ENCODE measurements around the gene TMEM163. TPM values are rescaled to one million over a fixed set of nuclear protein-coding genes. Genes with fewer than 3 reads are reported as not detected.
"Not testable (repeated sequence)": the region's sequence is repeated elsewhere in the genome, so short reads cannot be mapped to it uniquely, and the experiment has no call there.

Gene TMEM163
- total RNA-seq, 6 experiments from 2014 or later, result 0.06 to 0.20 (median 0.07) TPM; not detected in 3

GRCh38 chr2:134482131-134482723 lies 236.6 kb downstream of the TMEM163 start:
- 69% methylated on average over 6 of the region's 6 CpGs for WGBS (ENCODE audit: insufficient coverage, low coverage, low lambda C conversion rate, missing lambda C conversion rate)
- no peak for ATAC-seq
- Histone ChIP-seq H3K27me3 (no peaks in the 10 kb centered on the region), H3K4me3 (no peak overlapping the region), H3K36me3 (no peaks in the 10 kb centered on the region), H3K27ac (no peak overlapping the region), H3K4me1 (no peaks in the 10 kb centered on the region), H3K9me3 (no peaks in the 10 kb centered on the region)
- no peak for TF ChIP-seq CTCF (IDR thresholded peaks at IDR 0.05)
- no peak for TF ChIP-seq POLR2A (IDR thresholded peaks at IDR 0.05)
- intact Hi-C loops (cut with DNase I), result no loop called here
- DNase-seq, result peak in 1 of 3 donors; percentile 3

GRCh38 chr2:134479696-134480330 lies 239.0 kb downstream of the TMEM163 start:
- intact Hi-C loops (cut with DNase I), result no loop called here

GRCh38 chr2:134476982-134477381 lies 241.8 kb downstream of the TMEM163 start:
- H3K4me3 ChIP-seq; H3K4me1 ChIP-seq; DNase-seq; H3K36me3 ChIP-seq; ATAC-seq; intact Hi-C loops (cut with DNase I); H3K27ac ChIP-seq; H3K9me3 ChIP-seq; H3K27me3 ChIP-seq: not testable (repeated sequence)
- 74% methylated on average over 8 of the region's 8 CpGs for WGBS (ENCODE audit: insufficient coverage, low coverage, low lambda C conversion rate, missing lambda C conversion rate)

More at GRCh38 chr2:134479696-134480330, 239.0 kb downstream of the TMEM163 start:
- H3K9me3 ChIP-seq, result no peaks in the 10 kb centered on the region
- H3K36me3 ChIP-seq, result no peaks in the 10 kb centered on the region
- H3K27ac ChIP-seq, result no peak overlapping the region
- WGBS (ENCODE audit: insufficient coverage, low coverage, low lambda C conversion rate, missing lambda C conversion rate), result 67% methylated on average over 1 of the region's 4 CpGs
- H3K27me3 ChIP-seq, result no peaks in the 10 kb centered on the region
- TF ChIP-seq POLR2A (IDR thresholded peaks at IDR 0.05), result no peak
- H3K4me1 ChIP-seq, result no peaks in the 10 kb centered on the region
- no peak for DNase-seq
- ATAC-seq, result no peak
- no peak overlapping the region for H3K4me3 ChIP-seq

GRCh38 chr2:134470561-134471168 lies 248.1 kb downstream of the TMEM163 start:
- intact Hi-C loops (cut with DNase I), result no loop called here
- Histone ChIP-seq H3K9me3 (no peaks in the 10 kb centered on the region), H3K4me1 (no peaks in the 10 kb centered on the region), H3K27ac (no peak overlapping the region), H3K27me3 (no peaks in the 10 kb centered on the region), H3K4me3 (no peak overlapping the region), H3K36me3 (no peaks in the 10 kb centered on the region)
- ATAC-seq (no peak), DNase-seq (no peak)
- WGBS (ENCODE audit: insufficient coverage, low coverage, low lambda C conversion rate, missing lambda C conversion rate), result no CpG with 5 or more reads among the region's 8 CpGs
- TF ChIP-seq POLR2A (IDR thresholded peaks at IDR 0.05), result no peak
- no peak for TF ChIP-seq CTCF (IDR thresholded peaks at IDR 0.05)

- no peaks in the 10 kb centered on the region for H3K36me3 ChIP-seq
- no peak for DNase-seq
- TF ChIP-seq CTCF (IDR thresholded peaks at IDR 0.05), result no peak
- no peak for TF ChIP-seq POLR2A (IDR thresholded peaks at IDR 0.05)
- no peaks in the 10 kb centered on the region for H3K9me3 ChIP-seq
- no peak for ATAC-seq
- no peak overlapping the region for H3K4me3 ChIP-seq
- WGBS (ENCODE audit: insufficient coverage, low coverage, low lambda C conversion rate, missing lambda C conversion rate), result 91% methylated on average over 14 of the region's 25 CpGs
- intact Hi-C loops (cut with DNase I), result no loop called here
- H3K4me1 ChIP-seq, result no peaks in the 10 kb centered on the region
- no peak overlapping the region for H3K27ac ChIP-seq
- H3K27me3 ChIP-seq, result no peaks in the 10 kb centered on the region
Observed at GRCh38 chr2:134469516-134470115, 249.2 kb downstream of the TMEM163 start.
